Mesenchymal stem cell (in vitro differentiated cells and primary cell): ENCODE measurements around the gene LAMA5.

Experiments
- DNase-seq: peaks from one replicate; pipeline ENCODE4 v3.0.0-alpha.2; 2013
- H2AFZ ChIP-seq: one replicate; pipeline ENCODE4 v1.6.1; 2013; ENCODE audit warnings: low read depth, mild to moderate bottlenecking, control low read depth, inconsistent platforms, low read length, moderate library complexity
- H2AK5ac ChIP-seq: 2 replicates; pipeline ENCODE4 v1.6.1; 2013; ENCODE audit warnings: low read length, moderate library complexity, mild to moderate bottlenecking, inconsistent platforms; ENCODE audit not compliant: severe bottlenecking
- H2BK120ac ChIP-seq: one replicate; pipeline ENCODE4 v1.6.1; 2013; ENCODE audit warnings: low read depth, mild to moderate bottlenecking, inconsistent platforms, low read length, moderate library complexity
- H2BK12ac ChIP-seq, 2 experiments: one replicate each; pipeline ENCODE4 v1.6.1; 2013; ENCODE audit warnings: inconsistent platforms in 2 of 2, low read length in 2 of 2, mild to moderate bottlenecking in 2 of 2, moderate library complexity in 2 of 2, control low read depth in 1 of 2
- H2BK15ac ChIP-seq: one replicate; pipeline ENCODE4 v1.6.1; 2013; ENCODE audit warnings: mild to moderate bottlenecking, low read depth, inconsistent platforms; ENCODE audit not compliant: poor library complexity, severe bottlenecking
- H2BK5ac ChIP-seq: 2 replicates; pipeline ENCODE4 v1.6.1; 2013; ENCODE audit warnings: low read depth, mild to moderate bottlenecking, low read length, control low read depth, inconsistent platforms; ENCODE audit not compliant: poor library complexity, severe bottlenecking
- H3K14ac ChIP-seq, 2 experiments: one replicate each; pipeline ENCODE4 v1.6.1; 2013; ENCODE audit warnings: inconsistent platforms in 2 of 2, low read length in 2 of 2, control low read depth in 1 of 2, mild to moderate bottlenecking in 1 of 2, moderate library complexity in 1 of 2
- H3K18ac ChIP-seq, 2 experiments: one replicate each; pipeline ENCODE4 v1.6.1; 2013; ENCODE audit warnings: inconsistent platforms in 2 of 2, low read length in 2 of 2, control low read depth in 1 of 2, low read depth in 1 of 2, mild to moderate bottlenecking in 1 of 2
- H3K23ac ChIP-seq, 2 experiments: one replicate each; pipeline ENCODE4 v1.6.1; 2013; ENCODE audit warnings: inconsistent platforms in 2 of 2, low read length in 2 of 2, mild to moderate bottlenecking in 2 of 2, moderate library complexity in 2 of 2, control low read depth in 1 of 2
- H3K27ac ChIP-seq: 2 replicates; pipeline ENCODE4 v1.5.1; 2013; ENCODE audit warnings: mild to moderate bottlenecking, moderate library complexity, low read length, control low read depth, inconsistent platforms; ENCODE audit not compliant: poor library complexity, severe bottlenecking
- H3K27me3 ChIP-seq, 2 experiments: 2 replicates each; pipeline versions ENCODE4 v1.6.1 to v1.7.0; 2013; ENCODE audit warnings: low read length in 2 of 2, mild to moderate bottlenecking in 2 of 2, moderate library complexity in 2 of 2, control low read depth in 1 of 2, inconsistent platforms in 1 of 2; ENCODE audit not compliant: control insufficient read depth in 1 of 2, insufficient read depth in 1 of 2
- H3K36me3 ChIP-seq, 2 experiments: 2 replicates each; pipeline versions ENCODE4 v1.6.1 to v1.7.0; 2013; ENCODE audit warnings: low read length in 2 of 2, control low read depth in 1 of 2, inconsistent platforms in 1 of 2, low read depth in 1 of 2, mild to moderate bottlenecking in 1 of 2; ENCODE audit not compliant: insufficient read depth in 2 of 2, control insufficient read depth in 1 of 2
- H3K4ac ChIP-seq, 2 experiments: one replicate each; pipeline ENCODE4 v1.6.1; 2013; ENCODE audit warnings: inconsistent platforms in 2 of 2, low read length in 2 of 2, mild to moderate bottlenecking in 2 of 2, moderate library complexity in 2 of 2, control low read depth in 1 of 2, low read depth in 1 of 2
- H3K4me1 ChIP-seq: 2 replicates; pipeline ENCODE4 v1.6.1; 2013; ENCODE audit warnings: low read depth, low read length, control low read depth; ENCODE audit not compliant: control insufficient read depth, insufficient read depth
- H3K4me2 ChIP-seq: 2 replicates; pipeline ENCODE4 v1.6.1; 2013; ENCODE audit warnings: low read length, mild to moderate bottlenecking, inconsistent platforms; ENCODE audit not compliant: poor library complexity, severe bottlenecking
- H3K4me3 ChIP-seq, 2 experiments: 2 replicates each; pipeline versions ENCODE4 v1.5.1 to v1.7.0; 2013; ENCODE audit warnings: low read length in 2 of 2, mild to moderate bottlenecking in 2 of 2, control low read depth in 1 of 2, low read depth in 1 of 2; ENCODE audit not compliant: insufficient read depth in 1 of 2
- H3K79me1 ChIP-seq: replicated peaks from 2 replicates; pipeline ENCODE4 v1.6.1; 2013; ENCODE audit warnings: mild to moderate bottlenecking, control low read depth, low read length, inconsistent platforms; ENCODE audit not compliant: poor library complexity, severe bottlenecking
- H3K9ac ChIP-seq: 2 replicates; pipeline ENCODE4 v1.7.0; 2013; ENCODE audit warnings: mild to moderate bottlenecking, low read length, moderate library complexity
- H3K9me3 ChIP-seq: 2 replicates; pipeline ENCODE4 v1.7.0; 2013; ENCODE audit warnings: mild to moderate bottlenecking, low read length; ENCODE audit not compliant: control insufficient read depth
- H4K8ac ChIP-seq: one replicate; pipeline ENCODE4 v1.6.1; 2013; ENCODE audit warnings: inconsistent platforms, mild to moderate bottlenecking, low read length, moderate library complexity
- H4K91ac ChIP-seq: one replicate; pipeline ENCODE4 v1.6.1; 2013; ENCODE audit warnings: mild to moderate bottlenecking, low read length, inconsistent platforms
- WGBS: methylation state at CpG from one replicate; pipeline ENCODE4 v1.1.7; 2013; ENCODE audit warnings: mixed read lengths; 5-methylcytosine and 5-hydroxymethylcytosine counted together

Gene LAMA5

DNA sequence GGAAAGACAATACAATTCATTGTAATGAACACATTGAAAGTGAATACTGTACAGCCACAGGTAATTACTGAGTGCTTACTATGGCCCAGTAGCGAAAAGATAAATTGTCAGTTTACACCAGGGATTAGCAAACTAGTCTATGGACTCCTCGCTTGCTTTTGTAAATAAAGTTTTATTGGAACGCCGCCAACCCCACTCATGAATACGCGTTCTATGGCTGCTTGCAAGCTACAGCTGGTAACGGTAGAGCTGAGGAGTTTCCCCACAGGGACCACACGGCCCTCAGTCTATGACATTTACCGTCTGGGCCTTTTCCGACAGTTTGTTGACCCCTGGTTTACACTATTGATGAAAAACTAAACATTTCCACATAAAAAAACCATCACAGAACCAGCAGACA, 24.2 kb downstream of the LAMA5 start:
- Histone ChIP-seq H4K8ac (no peak overlapping the region), H3K18ac (no peak overlapping the region), H3K4me1 (peaks cover 7% of the 10 kb centered on the region), H3K4me2 (no peak overlapping the region), H3K4ac (no peak overlapping the region), H2AFZ (no peak overlapping the region), H4K91ac (no peak overlapping the region), H2BK120ac (no peak overlapping the region), H2AK5ac (no peak overlapping the region), H3K27me3 (no peaks in the 10 kb centered on the region), H3K4me3 (no peak overlapping the region), H2BK12ac (no peak overlapping the region), H3K79me1 (peaks cover 34% of the 10 kb centered on the region), H3K23ac (no peak overlapping the region), H3K9ac (no peak overlapping the region), H3K9me3 (peaks cover 4% of the 10 kb centered on the region), H3K14ac (no peak overlapping the region), H2BK15ac (no peak overlapping the region), H2BK5ac (no peak overlapping the region), H3K27ac (no peak overlapping the region), H3K36me3 (peaks cover 33 to 75% of the 10 kb centered on the region in 2 experiments)
- peak; percentile 94 for DNase-seq
- WGBS, result 69% methylated on average over 10 of the region's 10 CpGs

DNA sequence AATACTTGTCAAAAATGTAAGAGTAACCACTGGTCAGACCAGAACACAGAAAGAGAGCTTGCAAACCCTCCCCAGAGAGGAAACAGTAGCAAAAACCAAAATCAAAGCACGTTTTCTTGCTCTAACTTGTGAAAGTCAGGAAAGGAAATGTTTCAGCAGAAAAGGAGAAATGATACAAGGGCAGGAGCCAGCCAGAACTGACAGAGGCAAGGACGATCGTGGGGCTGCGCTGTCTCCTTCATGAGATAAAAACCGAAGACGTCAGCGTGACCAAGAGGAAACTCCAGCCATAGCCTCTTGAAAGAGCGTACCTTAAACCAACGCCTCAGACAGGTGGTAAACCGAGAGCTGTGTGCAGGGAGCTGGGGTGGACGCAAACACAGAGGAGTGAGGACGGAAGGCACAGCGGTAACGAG, 27.5 kb downstream of the LAMA5 start:
- Histone ChIP-seq H4K91ac (no peak overlapping the region), H3K79me1 (peaks cover 38% of the 10 kb centered on the region), H2BK15ac (no peak overlapping the region), H3K4me3 (no peak overlapping the region), H2BK120ac (no peak overlapping the region), H3K27ac (no peak overlapping the region), H2BK12ac (no peak overlapping the region), H4K8ac (no peak overlapping the region), H2BK5ac (no peak overlapping the region), H3K14ac (no peak overlapping the region), H2AK5ac (no peak overlapping the region), H3K27me3 (no peaks in the 10 kb centered on the region), H3K23ac (no peak overlapping the region), H3K9me3 (peaks cover 4% of the 10 kb centered on the region), H3K4me2 (no peak overlapping the region), H3K18ac (no peak overlapping the region), H3K9ac (no peak overlapping the region), H3K36me3 (peaks cover 40 to 76% of the 10 kb centered on the region in 2 experiments), H3K4me1 (peaks cover 7% of the 10 kb centered on the region), H2AFZ (no peak overlapping the region), H3K4ac (no peak overlapping the region)
- no peak for DNase-seq
- 92% methylated on average over 13 of the region's 14 CpGs for WGBS

DNA sequence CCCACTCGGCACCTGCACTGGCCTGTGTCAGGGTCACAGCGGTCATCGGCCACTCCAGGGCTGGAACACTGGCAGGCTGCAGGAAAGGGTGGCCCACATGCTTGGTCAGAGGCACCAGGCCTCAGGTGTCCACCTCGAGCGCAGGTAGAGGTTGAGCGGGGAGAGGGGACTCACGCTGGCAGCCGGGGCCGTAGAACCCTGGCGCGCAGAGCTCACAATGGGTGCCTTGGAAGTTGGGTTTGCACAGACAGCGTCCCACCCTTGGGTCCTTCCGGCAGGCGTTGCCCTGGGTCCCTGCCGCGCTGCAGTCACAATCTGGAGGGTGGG, 28.9 kb downstream of the LAMA5 start:
- no peak overlapping the region for H4K8ac ChIP-seq
- H3K27ac ChIP-seq, result no peak overlapping the region
- no peak overlapping the region for H2BK120ac ChIP-seq
- H3K14ac ChIP-seq, result no peak overlapping the region
- H2BK5ac ChIP-seq, result no peak overlapping the region
- H2AFZ ChIP-seq, result no peak overlapping the region
- no peak overlapping the region for H3K4me2 ChIP-seq
- no peak overlapping the region for H3K4ac ChIP-seq
- peaks cover 36% of the 10 kb centered on the region for H3K79me1 ChIP-seq
- no peak overlapping the region for H2BK15ac ChIP-seq
- peaks cover 4% of the 10 kb centered on the region for H3K9me3 ChIP-seq
- peak overlapping the region in 1 of 2 experiments; percentile 2 for H3K4me3 ChIP-seq
- no peak overlapping the region for H3K23ac ChIP-seq
- H3K18ac ChIP-seq, result no peak overlapping the region
- H3K9ac ChIP-seq, result no peak overlapping the region
- no peak overlapping the region for H4K91ac ChIP-seq
- DNase-seq, result no peak
- no peak overlapping the region for H2BK12ac ChIP-seq
- H3K4me1 ChIP-seq, result peaks cover 7% of the 10 kb centered on the region
- 97% methylated on average over 13 of the region's 16 CpGs for WGBS
- no peak overlapping the region for H2AK5ac ChIP-seq
- H3K36me3 ChIP-seq, result peaks cover 42 to 77% of the 10 kb centered on the region in 2 experiments
- no peaks in the 10 kb centered on the region for H3K27me3 ChIP-seq

DNA sequence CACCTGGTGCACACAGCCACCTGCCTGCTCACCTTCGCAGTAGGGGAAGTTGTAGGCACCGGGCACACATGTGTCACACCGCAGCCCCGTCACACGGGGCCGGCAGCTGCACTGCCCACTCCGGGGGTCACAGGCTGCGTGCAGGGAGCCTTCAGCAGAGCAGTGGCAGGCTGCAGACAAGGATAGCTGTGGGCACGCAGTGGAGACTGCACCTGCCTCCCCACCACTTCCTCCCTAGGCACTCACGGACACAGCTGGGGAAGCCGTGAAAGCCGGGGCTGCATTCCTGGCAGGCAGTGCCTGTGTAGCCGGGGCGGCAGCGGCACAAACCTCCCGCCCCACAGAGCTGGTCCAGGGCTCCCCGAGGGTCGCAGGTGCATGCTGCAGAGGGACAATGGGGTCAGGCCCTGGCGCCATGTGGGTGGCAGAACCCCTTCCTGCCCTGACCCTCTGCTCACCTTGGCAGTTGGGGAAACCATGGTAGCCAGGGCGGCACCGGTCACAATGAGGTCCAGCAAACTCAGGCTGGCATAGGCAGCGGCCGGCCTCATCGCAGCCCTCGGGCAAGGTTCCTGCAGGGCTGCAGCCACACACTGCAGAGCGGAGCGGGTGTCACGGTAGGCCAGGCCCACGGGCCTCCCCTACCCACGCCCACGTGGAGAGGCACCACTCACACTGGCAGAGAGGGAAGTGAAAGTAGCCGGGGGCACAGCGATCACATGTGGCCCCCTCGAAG, 29.4 kb downstream of the LAMA5 start:
- H3K4me2 ChIP-seq, result no peak overlapping the region
- H3K36me3 ChIP-seq, result peaks cover 38 to 78% of the 10 kb centered on the region in 2 experiments
- H3K79me1 ChIP-seq, result peaks cover 37% of the 10 kb centered on the region
- H3K9me3 ChIP-seq, result peaks cover 4% of the 10 kb centered on the region
- no peak overlapping the region for H4K91ac ChIP-seq
- H3K27me3 ChIP-seq, result no peaks in the 10 kb centered on the region
- no peak overlapping the region for H3K4me3 ChIP-seq
- H3K23ac ChIP-seq, result no peak overlapping the region
- H4K8ac ChIP-seq, result no peak overlapping the region
- H3K9ac ChIP-seq, result no peak overlapping the region
- no peak overlapping the region for H3K27ac ChIP-seq
- no peak overlapping the region for H2BK12ac ChIP-seq
- no peak overlapping the region for H3K18ac ChIP-seq
- WGBS, result 95% methylated on average over 34 of the region's 34 CpGs
- no peak for DNase-seq
- no peak overlapping the region for H2BK5ac ChIP-seq
- H3K4me1 ChIP-seq, result peaks cover 7% of the 10 kb centered on the region
- H2BK15ac ChIP-seq, result no peak overlapping the region
- no peak overlapping the region for H3K4ac ChIP-seq
- H2BK120ac ChIP-seq, result no peak overlapping the region
- H3K14ac ChIP-seq, result no peak overlapping the region
- H2AK5ac ChIP-seq, result no peak overlapping the region
- H2AFZ ChIP-seq, result no peak overlapping the region
